CD14-positive monocyte (primary cell): ENCODE data around the gene DAP3. TPM values are rescaled to one million over a fixed set of nuclear protein-coding genes. Genes with fewer than 3 reads are reported as not detected.
"Not testable (repeated sequence)": the region's sequence is repeated elsewhere in the genome, so short reads cannot be mapped to it uniquely, and the experiment has no call there.

Experiments
- DNase-seq, 3 donors: peaks; one replicate each; pipeline ENCODE4 v3.0.0-alpha.2; 2011 to 2022
- H2AFZ ChIP-seq: 2 replicates; pipeline ENCODE4 v1.6.0; 2012; ENCODE audit warnings: mild to moderate bottlenecking, low read depth, low read length, inconsistent platforms; ENCODE audit not compliant: insufficient read depth, poor library complexity, severe bottlenecking
- H3K27ac ChIP-seq, 2 donors: 1 replicate in 1 of 2; 2 replicates in 1 of 2; pipeline ENCODE4 v1.5.1; 2012 to 2013; ENCODE audit warnings: low read length in 2 of 2, control low read depth in 1 of 2, inconsistent platforms in 1 of 2, low read depth in 1 of 2, mild to moderate bottlenecking in 1 of 2
- H3K27me3 ChIP-seq, 2 donors: one replicate each; pipeline versions ENCODE4 v1.6.0 to v1.6.1; 2011 to 2013; ENCODE audit warnings: low read length in 2 of 2; ENCODE audit not compliant: control insufficient read depth in 2 of 2, insufficient read depth in 2 of 2
- H3K36me3 ChIP-seq, 2 donors: replicated peaks in 1 of 2; 1 replicate in 1 of 2; 2 replicates in 1 of 2; pipeline versions ENCODE4 v1.5.1 to v1.6.1; 2012 to 2013; ENCODE audit warnings: low read length in 2 of 2, control low read depth in 1 of 2, inconsistent platforms in 1 of 2, mild to moderate bottlenecking in 1 of 2; ENCODE audit not compliant: insufficient read depth in 2 of 2, control insufficient read depth in 1 of 2
- H3K4me1 ChIP-seq, 2 donors: 1 replicate in 1 of 2; 2 replicates in 1 of 2; pipeline versions ENCODE4 v1.5.1 to v1.6.1; 2012 to 2013; ENCODE audit warnings: low read length in 2 of 2, control low read depth in 1 of 2, inconsistent platforms in 1 of 2, mild to moderate bottlenecking in 1 of 2, moderate library complexity in 1 of 2; ENCODE audit not compliant: insufficient read depth in 2 of 2, control insufficient read depth in 1 of 2
- H3K4me2 ChIP-seq: replicated peaks from 2 replicates; pipeline ENCODE3; 2012; ENCODE audit warnings: low read length, moderate library complexity, mild to moderate bottlenecking; ENCODE audit not compliant: poor library complexity, severe bottlenecking; ENCODE audit errors: extremely low read depth
- H3K4me3 ChIP-seq, 3 experiments: fragments of 200-600 bp in 1 of 3; sonication (generic) in 1 of 3; replicated peaks in 1 of 3; 1 replicate in 2 of 3; 2 replicates in 1 of 3; pipeline ENCODE4 v1.5.1; 2011 to 2013; ENCODE audit warnings: low read length in 3 of 3, mild to moderate bottlenecking in 3 of 3, control low read depth in 2 of 3, low read depth in 2 of 3, inconsistent platforms in 1 of 3, moderate library complexity in 1 of 3
- H3K79me2 ChIP-seq: 2 replicates; pipeline ENCODE4 v1.6.0; 2012; ENCODE audit warnings: mild to moderate bottlenecking, control low read depth, inconsistent platforms, low read length, moderate library complexity; ENCODE audit not compliant: insufficient read depth
- H3K9ac ChIP-seq: 2 replicates; pipeline ENCODE4 v1.6.0; 2017; ENCODE audit warnings: low read length, mild to moderate bottlenecking; ENCODE audit not compliant: insufficient read depth, poor library complexity, severe bottlenecking
- H3K9me3 ChIP-seq, 2 donors: replicated peaks in 1 of 2; 1 replicate in 1 of 2; 2 replicates in 1 of 2; pipeline versions ENCODE4 v1.5.1 to v1.6.1; 2012 to 2013; ENCODE audit warnings: low read length in 2 of 2, control low read depth in 1 of 2; ENCODE audit not compliant: control insufficient read depth in 1 of 2, insufficient read depth in 1 of 2
- H4K20me1 ChIP-seq: 2 replicates; pipeline ENCODE4 v1.6.0; 2012; ENCODE audit warnings: mild to moderate bottlenecking, low read length, control low read depth, moderate library complexity; ENCODE audit not compliant: insufficient read depth
- H3K27ac Mint-ChIP-seq, 7 donors: one replicate each; pipeline ENCODE4 v1.8.0; 2020; ENCODE audit warnings: mild to moderate bottlenecking in 7 of 7, mixed read lengths in 7 of 7, moderate library complexity in 6 of 7, inconsistent platforms in 2 of 7
- H3K27me3 Mint-ChIP-seq, 3 donors: one replicate each; pipeline ENCODE4 v1.8.0; 2021 to 2022; ENCODE audit warnings: low read depth in 3 of 3, mild to moderate bottlenecking in 3 of 3, mixed read lengths in 3 of 3, moderate library complexity in 3 of 3, inconsistent platforms in 1 of 3
- H3K36me3 Mint-ChIP-seq, 2 donors: one replicate each; pipeline ENCODE4 v1.8.0; 2020; ENCODE audit warnings: mixed read lengths in 2 of 2, inconsistent platforms in 1 of 2, mild to moderate bottlenecking in 1 of 2
- H3K4me1 Mint-ChIP-seq: one replicate; pipeline ENCODE4 v1.8.0; 2020; ENCODE audit warnings: mild to moderate bottlenecking, mixed read lengths
- H3K4me3 Mint-ChIP-seq, 2 donors: one replicate each; pipeline ENCODE4 v1.8.0; 2020; ENCODE audit warnings: mild to moderate bottlenecking in 2 of 2, mixed read lengths in 2 of 2, moderate library complexity in 1 of 2
- H3K9me3 Mint-ChIP-seq, 7 donors: one replicate each; pipeline ENCODE4 v1.8.0; 2020 to 2022; ENCODE audit warnings: mixed read lengths in 7 of 7, mild to moderate bottlenecking in 6 of 7, moderate library complexity in 6 of 7, inconsistent platforms in 2 of 7
- WGBS: methylation state at CpG from one replicate; pipeline ENCODE4 v1.1.5; 2013; ENCODE audit warnings: missing lambda C conversion rate; ENCODE audit not compliant: insufficient coverage; 5-methylcytosine and 5-hydroxymethylcytosine counted together
- intact Hi-C, 2 donors: fragments of 100-400 bp; cut with micrococcal nuclease; formaldehyde crosslinking; loops; one replicate each; pipeline versions ENCODE4 v1.15.0 to v1.15.1; 2023
- polyA plus RNA-seq, 3 donors: library from polyadenylated mRNA; depleted of rRNA in 1 of 3; unstranded in 2 of 3; stranded (reverse) in 1 of 3; fragments of 300-500 nt in 2 of 3; fragments of >200 nt in 1 of 3; fragmentation: Illumina TruSeq in 2 of 3; gene quantifications; 1 replicate in 2 of 3; 2 replicates in 1 of 3; pipeline ENCODE4 v1.2.3, GENCODE V29; 2012 to 2021
- TF ChIP-seq, protein P1 (sequence below): fragments of 200-600 bp; IDR thresholded peaks from one replicate; pipeline ENCODE4 v1.8.0; 2022; ENCODE audit warnings: antibody characterized with exemption, mild to moderate bottlenecking

Gene DAP3
- polyA plus RNA-seq, 3 donors = 69.0 to 79.3 (median 72.7) TPM

DNA sequence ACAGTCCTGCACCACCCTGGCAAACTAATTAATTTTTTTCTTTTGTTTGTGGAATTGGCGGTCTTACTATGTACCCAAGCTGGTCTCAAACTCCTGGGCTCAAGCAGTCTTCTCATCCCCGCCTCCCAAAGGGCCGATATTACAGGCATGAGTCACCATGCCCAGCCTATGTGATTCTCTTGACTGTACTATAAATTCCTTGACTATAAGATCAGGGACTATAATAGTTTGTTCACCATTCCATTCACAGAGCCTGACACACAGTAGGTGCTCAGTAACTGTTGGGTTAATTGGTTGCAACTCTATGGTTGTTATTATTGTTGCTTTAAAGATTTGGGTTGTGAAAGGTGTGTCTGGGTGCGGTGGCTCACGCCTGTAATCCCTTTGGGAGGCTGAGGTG lies 17.2 kb downstream of the DAP3 start:
- no peak overlapping the region for H3K4me2 ChIP-seq
- peaks cover 5 to 13% of the 10 kb centered on the region in 2 donors for H3K36me3 ChIP-seq
- H3K9ac ChIP-seq = no peak overlapping the region
- no peak overlapping the region for H3K4me3 Mint-ChIP-seq
- H3K9me3 Mint-ChIP-seq = peaks cover 0 to 7% (median 0%) of the 10 kb centered on the region in 7 donors
- H3K4me1 ChIP-seq = peaks cover 0 to 4% of the 10 kb centered on the region in 2 donors
- H3K9me3 ChIP-seq = no peaks in the 10 kb centered on the region
- peaks cover 19% of the 10 kb centered on the region for H4K20me1 ChIP-seq
- H3K36me3 Mint-ChIP-seq = peaks cover 6 to 13% of the 10 kb centered on the region in 2 donors
- intact Hi-C loops = no loop called here
- H3K27me3 Mint-ChIP-seq = peaks cover 0 to 2% (median 0%) of the 10 kb centered on the region in 3 donors
- no peak overlapping the region for H3K4me3 ChIP-seq
- no peaks in the 10 kb centered on the region for H3K27me3 ChIP-seq
- TF ChIP-seq, protein P1, sequence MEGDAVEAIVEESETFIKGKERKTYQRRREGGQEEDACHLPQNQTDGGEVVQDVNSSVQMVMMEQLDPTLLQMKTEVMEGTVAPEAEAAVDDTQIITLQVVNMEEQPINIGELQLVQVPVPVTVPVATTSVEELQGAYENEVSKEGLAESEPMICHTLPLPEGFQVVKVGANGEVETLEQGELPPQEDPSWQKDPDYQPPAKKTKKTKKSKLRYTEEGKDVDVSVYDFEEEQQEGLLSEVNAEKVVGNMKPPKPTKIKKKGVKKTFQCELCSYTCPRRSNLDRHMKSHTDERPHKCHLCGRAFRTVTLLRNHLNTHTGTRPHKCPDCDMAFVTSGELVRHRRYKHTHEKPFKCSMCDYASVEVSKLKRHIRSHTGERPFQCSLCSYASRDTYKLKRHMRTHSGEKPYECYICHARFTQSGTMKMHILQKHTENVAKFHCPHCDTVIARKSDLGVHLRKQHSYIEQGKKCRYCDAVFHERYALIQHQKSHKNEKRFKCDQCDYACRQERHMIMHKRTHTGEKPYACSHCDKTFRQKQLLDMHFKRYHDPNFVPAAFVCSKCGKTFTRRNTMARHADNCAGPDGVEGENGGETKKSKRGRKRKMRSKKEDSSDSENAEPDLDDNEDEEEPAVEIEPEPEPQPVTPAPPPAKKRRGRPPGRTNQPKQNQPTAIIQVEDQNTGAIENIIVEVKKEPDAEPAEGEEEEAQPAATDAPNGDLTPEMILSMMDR = no peak
- peaks cover 6% of the 10 kb centered on the region for H3K4me1 Mint-ChIP-seq
- peaks cover 63% of the 10 kb centered on the region for H3K79me2 ChIP-seq
- no peak overlapping the region for H3K27ac ChIP-seq
- WGBS = 94% methylated on average over 2 of the region's 5 CpGs
- DNase-seq = no peak
- H3K27ac Mint-ChIP-seq = no peak overlapping the region
- H2AFZ ChIP-seq = no peak overlapping the region

DNA sequence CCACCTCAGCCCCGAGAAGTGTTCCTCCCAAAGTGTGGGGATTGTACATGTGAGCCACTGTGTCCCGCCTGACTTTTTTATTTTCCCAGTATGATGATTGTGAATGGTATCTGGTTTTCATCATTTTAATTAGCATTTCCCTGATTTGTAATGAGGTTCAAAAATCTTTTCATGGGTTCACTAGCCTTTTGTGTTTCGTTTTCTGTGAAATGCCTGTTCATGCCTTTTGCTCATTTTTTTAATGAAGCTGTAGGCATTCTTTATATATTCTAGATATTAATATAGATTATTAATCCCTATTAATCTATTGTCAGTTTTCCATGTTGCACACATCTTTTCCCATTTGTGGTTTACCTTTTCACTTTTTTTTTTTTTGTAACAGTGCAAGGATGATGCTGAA lies 20.5 kb downstream of the DAP3 start:
- Histone ChIP-seq H4K20me1 (peaks cover 11% of the 10 kb centered on the region), H2AFZ (no peak overlapping the region), H3K4me1 (no peaks in the 10 kb centered on the region), H3K9me3 (no peaks in the 10 kb centered on the region), H3K27ac (no peak overlapping the region), H3K36me3 (peaks cover 18 to 38% of the 10 kb centered on the region in 2 donors), H3K79me2 (peaks cover 43% of the 10 kb centered on the region), H3K4me3 (no peak overlapping the region), H3K27me3 (no peaks in the 10 kb centered on the region), H3K9ac (no peak overlapping the region), H3K4me2 (no peak overlapping the region)
- Mint-ChIP-seq H3K9me3 (peaks cover 0 to 7% (median 0%) of the 10 kb centered on the region in 7 donors), H3K27ac (peak overlapping the region in 2 of 7 donors; percentile 24 to 42), H3K4me3 (no peak overlapping the region), H3K27me3 (no peaks in the 10 kb centered on the region), H3K4me1 (peaks cover 8% of the 10 kb centered on the region), H3K36me3 (peaks cover 22 to 35% of the 10 kb centered on the region in 2 donors)
- DNase-seq = no peak
- WGBS = no CpG with 5 or more reads among the region's 3 CpGs
- intact Hi-C loops = no loop called here
- TF ChIP-seq, protein P1 = no peak

DNA sequence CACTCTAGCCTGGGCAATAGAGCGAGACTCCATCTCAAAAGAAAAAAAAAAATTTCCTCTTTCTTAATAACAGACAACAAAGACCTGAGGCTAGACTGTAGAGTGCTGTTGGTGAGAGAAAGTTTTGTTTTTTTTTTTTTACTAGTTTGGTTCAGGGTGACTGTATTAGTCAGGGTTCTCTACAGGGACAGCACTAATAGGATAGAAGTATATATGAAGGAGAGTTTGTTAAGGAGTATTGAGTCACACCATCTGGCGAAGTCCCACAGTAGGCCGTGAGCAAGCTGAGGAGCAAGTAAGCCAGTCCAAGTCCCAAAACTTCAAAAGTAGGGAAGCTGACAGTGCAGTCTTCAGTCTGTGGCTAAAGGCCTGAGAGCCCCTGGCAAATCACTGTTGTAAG lies 22.6 kb downstream of the DAP3 start:
- intact Hi-C loops, H3K4me3 Mint-ChIP-seq, H3K4me3 ChIP-seq, H3K27ac ChIP-seq, H3K4me2 ChIP-seq, H3K27me3 Mint-ChIP-seq, H3K4me1 Mint-ChIP-seq, H3K27me3 ChIP-seq, H2AFZ ChIP-seq, H4K20me1 ChIP-seq, H3K4me1 ChIP-seq, H3K9me3 Mint-ChIP-seq, H3K9me3 ChIP-seq, DNase-seq, H3K9ac ChIP-seq: not testable (repeated sequence)
- Histone ChIP-seq H3K36me3 (peaks cover 20 to 50% of the 10 kb centered on the region in 2 donors), H3K79me2 (peaks cover 25% of the 10 kb centered on the region)
- Mint-ChIP-seq H3K27ac (peak overlapping the region in 1 of 7 donors; percentile 3), H3K36me3 (peaks cover 32 to 43% of the 10 kb centered on the region in 2 donors)
- WGBS = no CpG with 5 or more reads among the region's 3 CpGs
